ENCODE measurements around the gene TWNK. TPM values are rescaled to one million over a fixed set of nuclear protein-coding genes. Genes with fewer than 3 reads are reported as not detected.

Gene TWNK
- total and polyA plus RNA-seq, 2 of the 4 experiments (the other 2 are of a cell fraction): 7.7 to 8.8 TPM

DNA sequence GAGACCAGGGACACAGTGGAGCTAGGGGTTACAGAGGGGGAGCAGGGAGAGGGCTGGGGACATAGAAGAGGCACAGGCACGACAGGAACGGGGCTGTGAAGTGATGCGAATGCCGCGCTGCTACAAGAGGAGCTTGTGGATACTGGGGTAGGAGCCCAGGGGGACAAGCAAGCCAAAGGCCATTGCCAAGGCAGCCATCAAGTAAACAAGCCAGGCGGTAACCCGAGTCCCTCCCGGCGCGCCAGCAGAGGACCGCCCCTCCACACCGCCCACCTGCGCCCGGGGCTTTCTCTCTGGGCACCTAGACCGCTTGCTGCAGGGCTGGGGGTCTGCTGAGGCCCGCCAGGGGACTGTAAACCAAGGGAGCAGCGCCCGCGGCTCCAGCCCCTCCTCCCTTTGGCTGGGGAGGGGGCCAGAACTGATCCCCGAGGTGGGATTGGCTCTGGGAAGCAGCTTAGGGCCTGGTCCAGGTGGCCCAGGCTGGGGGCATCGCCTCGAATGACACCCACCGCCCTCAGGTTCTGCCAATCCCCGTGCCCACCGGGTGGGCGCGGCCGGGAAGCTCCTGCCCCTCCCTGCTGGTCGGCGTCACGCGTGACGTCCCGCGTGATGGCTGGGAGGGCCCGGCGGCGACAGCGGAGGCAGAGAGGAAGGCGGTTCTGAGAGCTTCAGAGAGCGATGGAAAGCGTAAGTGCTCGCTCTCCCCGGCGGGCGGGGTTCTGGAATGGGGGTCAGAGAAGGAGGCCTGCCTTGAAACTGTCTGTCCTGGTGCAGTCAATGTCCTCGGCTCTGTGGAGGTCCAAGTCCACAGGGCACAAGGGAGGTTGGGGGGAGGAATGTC is 44.7 kb downstream of the TWNK start:
- peak overlapping the region; percentile 52 for H4K5ac ChIP-seq (ENCODE audit: low read depth, low read length)
- POLR2A ChIA-PET (ENCODE audit: unreplicated experiment): interaction anchor here (1.4 kb wide), 1 partner anchor 11 kb away, joined by 6 read pairs; no protein-coding TSS in a partner anchor
- H2BK20ac ChIP-seq (ENCODE audit: low read depth, low read length): peak overlapping the region; percentile 75
- no peaks in the 10 kb centered on the region for H3K9me3 ChIP-seq (ENCODE audit: control insufficient read depth, insufficient read depth, low read length)
- peaks cover 2% of the 10 kb centered on the region; the same call in 1 of the 2 replicates for H3K27me3 ChIP-seq (ENCODE audit: control insufficient read depth, insufficient read depth, low read length)
- H3K14ac ChIP-seq (replicated peaks; ENCODE audit: low read depth, low read length): peak overlapping the region; percentile 99
- H3K4me3 ChIP-seq (ENCODE audit: insufficient read depth, low read depth, low read length): peak overlapping the region; percentile 60
- H2AFZ ChIP-seq (replicated peaks; ENCODE audit: low read length, poor library complexity): peak overlapping the region; percentile 99
- H3K23ac ChIP-seq (ENCODE audit: low read depth, low read length): peak overlapping the region; percentile 98
- peak overlapping the region; percentile 98 for H2AK9ac ChIP-seq (replicated peaks; ENCODE audit: low read depth, low read length, poor library complexity)
- H3K56ac ChIP-seq (ENCODE audit: extremely low read depth, insufficient read depth, low read length): peak overlapping the region; percentile 93
- H2BK5ac ChIP-seq (ENCODE audit: low read depth, low read length, poor library complexity, severe bottlenecking): peak overlapping the region; percentile 89
- CTCF ChIA-PET: interaction anchor here (1.5 to 2.1 kb wide), 3 partner anchors 9 to 18 kb away, joined by 4 to 7 read pairs (median 6); no protein-coding TSS in a partner anchor
- peak overlapping the region; percentile 87 for H3K27ac ChIP-seq (ENCODE audit: insufficient read depth, low read length)
- H3K4ac ChIP-seq (ENCODE audit: low read depth, low read length): peak overlapping the region; percentile 97
- peak overlapping the region; percentile 89 for H4K91ac ChIP-seq (ENCODE audit: insufficient read depth, low read depth, low read length)
- peak overlapping the region; percentile 88 for H2AK5ac ChIP-seq (ENCODE audit: low read depth, low read length)
- peaks cover 24% of the 10 kb centered on the region for H3K36me3 ChIP-seq (ENCODE audit: control insufficient read depth, insufficient read depth, low read length)
- 0% methylated on average over 11 of the region's 47 CpGs; no CpG with 5 or more reads in 1 of the 2 experiments for WGBS, 2 experiments (ENCODE audit: extremely low coverage in 2 of 2, insufficient read length in 1 of 2)
- no TSS peak for BruUV-seq (replicated peaks)
- peak overlapping the region; percentile 27; the same call in 2 of the 3 replicates for H2BK15ac ChIP-seq (ENCODE audit: low read depth, low read length)
- dilution Hi-C loops (cut with HindIII; ENCODE audit: low sequenced_read_pairs, unreplicated experiment) (no loop called here), intact Hi-C loops (cut with micrococcal nuclease) (loop anchor here (5.0 kb wide), 1 partner anchor 35 kb away; no protein-coding TSS in a partner anchor), in situ Hi-C loops (cut with MboI; ENCODE audit: low sequenced_read_pairs) (no loop called here)
- H4K20me1 ChIP-seq (ENCODE audit: insufficient read depth, low read length): peaks cover 35% of the 10 kb centered on the region
- peak; percentile 68 for ATAC-seq (ENCODE audit: low read depth)
- peak overlapping the region; percentile 58 for H3K18ac ChIP-seq (ENCODE audit: low read depth, low read length)
- peaks cover 2% of the 10 kb centered on the region; the same call in 1 of the 2 replicates for H3K9me1 ChIP-seq (ENCODE audit: insufficient read depth, low read length)
- H3K9ac ChIP-seq (ENCODE audit: low read depth, low read length): peak overlapping the region; percentile 71
- peak overlapping the region; percentile 86 for H2BK120ac ChIP-seq (ENCODE audit: low read depth, low read length)
- H4K8ac ChIP-seq (ENCODE audit: low read depth in 2 of 2, low read length in 2 of 2): peak overlapping the region; percentile 75 to 84
- H3K79me1 ChIP-seq (ENCODE audit: low read depth in 1 of 2, low read length in 2 of 2): peaks cover 16 to 61% of the 10 kb centered on the region in 2 experiments; a peak in 3 of 4 replicates
- DNase-seq: peak; percentile 63
- H3K4me2 ChIP-seq (ENCODE audit: low read depth, low read length): peak overlapping the region; percentile 83
- peaks cover 2% of the 10 kb centered on the region for H3K4me1 ChIP-seq (ENCODE audit: control insufficient read depth, insufficient read depth, low read length)
- TF ChIP-seq NFE2L2 (IDR thresholded peaks at IDR 0.05; ENCODE audit: low read depth, low read length) (no peak), POLR2A (IDR thresholded peaks at IDR 0.05; ENCODE audit: low read depth, low read length) (no peak), MAFK (IDR thresholded peaks at IDR 0.05; ENCODE audit: low read depth, low read length) (no peak), USF2 (IDR thresholded peaks at IDR 0.05; ENCODE audit: low read depth, low read length) (no peak; the same call in 1 of the 2 replicates), MAZ (IDR thresholded peaks at IDR 0.05; ENCODE audit: borderline replicate concordance, low read depth, low read length) (peak; percentile 82), CTCF (conservative IDR thresholded peaks at IDR 0.05; ENCODE audit: low read depth, low read length) (peak; percentile 10; the same call in 1 of the 2 replicates), RFX5 (IDR thresholded peaks at IDR 0.05; ENCODE audit: low read depth, low read length) (no peak), RCOR1 (IDR thresholded peaks at IDR 0.05; ENCODE audit: insufficient replicate concordance, low read length) (no peak), SMC3 (IDR thresholded peaks at IDR 0.05; ENCODE audit: low read depth, low read length) (no peak), RAD21 (IDR thresholded peaks at IDR 0.05; ENCODE audit: low read length) (no peak), CHD1 (IDR thresholded peaks at IDR 0.05; ENCODE audit: low read depth, low read length) (peak; percentile 79; the same call in 1 of the 2 replicates)
- TF ChIP-seq, protein P1, sequence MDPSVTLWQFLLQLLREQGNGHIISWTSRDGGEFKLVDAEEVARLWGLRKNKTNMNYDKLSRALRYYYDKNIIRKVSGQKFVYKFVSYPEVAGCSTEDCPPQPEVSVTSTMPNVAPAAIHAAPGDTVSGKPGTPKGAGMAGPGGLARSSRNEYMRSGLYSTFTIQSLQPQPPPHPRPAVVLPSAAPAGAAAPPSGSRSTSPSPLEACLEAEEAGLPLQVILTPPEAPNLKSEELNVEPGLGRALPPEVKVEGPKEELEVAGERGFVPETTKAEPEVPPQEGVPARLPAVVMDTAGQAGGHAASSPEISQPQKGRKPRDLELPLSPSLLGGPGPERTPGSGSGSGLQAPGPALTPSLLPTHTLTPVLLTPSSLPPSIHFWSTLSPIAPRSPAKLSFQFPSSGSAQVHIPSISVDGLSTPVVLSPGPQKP (IDR thresholded peaks at IDR 0.05; ENCODE audit: borderline replicate concordance, low read depth, low read length): no peak
